ENCODE data around the gene TCF7L2.

GRCh38 chr10:113132591-113133121 lies 182.6 kb downstream of the TCF7L2 start:
- TF ChIP-seq TAF1 (IDR thresholded peaks at IDR 0.05; ENCODE audit: borderline replicate concordance, insufficient read depth, low read length): no peak
- TF ChIP-seq POLR2AphosphoS5 (IDR thresholded peaks at IDR 0.05; ENCODE audit: low read depth, low read length): no peak; the same call in 1 of the 2 replicates
- TF ChIP-seq, protein P1, sequence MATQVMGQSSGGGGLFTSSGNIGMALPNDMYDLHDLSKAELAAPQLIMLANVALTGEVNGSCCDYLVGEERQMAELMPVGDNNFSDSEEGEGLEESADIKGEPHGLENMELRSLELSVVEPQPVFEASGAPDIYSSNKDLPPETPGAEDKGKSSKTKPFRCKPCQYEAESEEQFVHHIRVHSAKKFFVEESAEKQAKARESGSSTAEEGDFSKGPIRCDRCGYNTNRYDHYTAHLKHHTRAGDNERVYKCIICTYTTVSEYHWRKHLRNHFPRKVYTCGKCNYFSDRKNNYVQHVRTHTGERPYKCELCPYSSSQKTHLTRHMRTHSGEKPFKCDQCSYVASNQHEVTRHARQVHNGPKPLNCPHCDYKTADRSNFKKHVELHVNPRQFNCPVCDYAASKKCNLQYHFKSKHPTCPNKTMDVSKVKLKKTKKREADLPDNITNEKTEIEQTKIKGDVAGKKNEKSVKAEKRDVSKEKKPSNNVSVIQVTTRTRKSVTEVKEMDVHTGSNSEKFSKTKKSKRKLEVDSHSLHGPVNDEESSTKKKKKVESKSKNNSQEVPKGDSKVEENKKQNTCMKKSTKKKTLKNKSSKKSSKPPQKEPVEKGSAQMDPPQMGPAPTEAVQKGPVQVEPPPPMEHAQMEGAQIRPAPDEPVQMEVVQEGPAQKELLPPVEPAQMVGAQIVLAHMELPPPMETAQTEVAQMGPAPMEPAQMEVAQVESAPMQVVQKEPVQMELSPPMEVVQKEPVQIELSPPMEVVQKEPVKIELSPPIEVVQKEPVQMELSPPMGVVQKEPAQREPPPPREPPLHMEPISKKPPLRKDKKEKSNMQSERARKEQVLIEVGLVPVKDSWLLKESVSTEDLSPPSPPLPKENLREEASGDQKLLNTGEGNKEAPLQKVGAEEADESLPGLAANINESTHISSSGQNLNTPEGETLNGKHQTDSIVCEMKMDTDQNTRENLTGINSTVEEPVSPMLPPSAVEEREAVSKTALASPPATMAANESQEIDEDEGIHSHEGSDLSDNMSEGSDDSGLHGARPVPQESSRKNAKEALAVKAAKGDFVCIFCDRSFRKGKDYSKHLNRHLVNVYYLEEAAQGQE (IDR thresholded peaks at IDR 0.05; ENCODE audit: insufficient read depth in 1 of 2, low read depth in 2 of 2, low read length in 2 of 2): no peak
- TF ChIP-seq SIN3A (IDR thresholded peaks at IDR 0.05; ENCODE audit: borderline replicate concordance, insufficient read depth, low read length): no peak
- TF ChIP-seq FOXP2 (optimal IDR thresholded peaks at IDR 0.05; ENCODE audit: borderline replicate concordance, extremely low read depth, extremely low read length, insufficient read depth): no peak

Measured in PFSK-1 (cell line).